Stimulated activated CD4-positive, alpha-beta T cell treated with anti-CD3 and anti-CD28 coated beads, Interleukin-4, amount 100 ng/mL, for 1 hour (primary cell): Measurements from ENCODE around the gene CUBN.

Source experiments
- DNase-seq: peaks from one replicate; pipeline ENCODE4 v3.0.0-alpha.2; 2020

The CUBN gene

GRCh38 chr10:16811292-16811691 is 318.3 kb downstream of the CUBN start:
- DNase-seq: no peak

DNA sequence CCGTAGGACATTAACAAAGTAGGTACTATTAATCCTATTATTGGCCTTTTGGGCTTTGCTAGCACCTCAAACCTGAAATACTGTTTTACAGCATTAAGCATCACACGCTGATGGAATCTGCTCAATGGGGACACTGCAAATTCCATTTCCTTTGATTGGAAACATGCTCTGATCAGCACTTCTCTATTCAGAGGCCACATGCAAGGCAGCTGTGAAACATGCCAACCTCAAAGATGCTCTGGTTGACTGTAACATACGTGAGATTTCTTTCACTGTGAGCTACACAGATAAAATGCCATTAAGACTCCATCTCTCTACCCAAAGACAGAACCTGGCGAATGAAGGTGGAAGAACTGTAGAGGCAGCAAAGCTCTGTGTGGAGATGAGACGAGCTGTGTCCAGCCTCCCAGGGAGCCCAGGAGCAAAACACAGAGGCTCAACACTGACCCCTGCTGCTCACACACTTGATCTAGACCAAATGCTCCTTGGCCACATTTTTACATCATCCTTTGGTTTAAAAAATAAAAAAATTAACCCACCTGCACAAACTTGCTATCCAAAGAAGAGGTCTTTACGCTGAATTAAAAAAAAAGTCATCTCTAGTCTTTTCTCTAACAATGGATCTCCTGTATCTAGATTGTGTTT is 320.4 kb downstream of the CUBN start:
- peak; percentile 60 for DNase-seq

- DNase-seq: no peak
These were observed 325.5 kb downstream of the CUBN start for GRCh38 chr10:16804123-16804522.

- no peak for DNase-seq
These were observed 326.1 kb downstream of the CUBN start for GRCh38 chr10:16803464-16803863.

DNA sequence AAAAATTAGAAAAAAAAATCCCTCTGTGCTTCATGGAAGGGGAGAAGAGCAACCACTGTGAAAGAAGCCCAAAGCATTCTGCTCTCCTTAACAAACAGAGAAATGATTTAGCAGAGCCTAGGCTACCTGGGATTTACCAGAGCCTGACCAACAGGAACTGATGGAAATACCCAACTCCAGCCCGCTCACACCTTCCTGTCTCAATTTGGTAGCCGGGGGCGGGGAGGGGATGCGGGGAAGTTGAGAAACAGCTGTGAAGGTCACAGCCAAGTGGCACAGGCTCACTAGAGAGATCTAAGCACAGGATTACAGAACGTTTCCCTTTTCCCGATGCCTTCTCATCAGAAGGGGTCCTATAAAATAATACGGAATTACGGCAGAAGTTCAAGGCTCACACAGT is 330.0 kb downstream of the CUBN start:
- no peak for DNase-seq

GRCh38 chr10:16798571-16798970 is 331.0 kb downstream of the CUBN start:
- DNase-seq: no peak

- no peak for DNase-seq
These were observed 334.1 kb downstream of the CUBN start for GRCh38 chr10:16795410-16796073.

DNA sequence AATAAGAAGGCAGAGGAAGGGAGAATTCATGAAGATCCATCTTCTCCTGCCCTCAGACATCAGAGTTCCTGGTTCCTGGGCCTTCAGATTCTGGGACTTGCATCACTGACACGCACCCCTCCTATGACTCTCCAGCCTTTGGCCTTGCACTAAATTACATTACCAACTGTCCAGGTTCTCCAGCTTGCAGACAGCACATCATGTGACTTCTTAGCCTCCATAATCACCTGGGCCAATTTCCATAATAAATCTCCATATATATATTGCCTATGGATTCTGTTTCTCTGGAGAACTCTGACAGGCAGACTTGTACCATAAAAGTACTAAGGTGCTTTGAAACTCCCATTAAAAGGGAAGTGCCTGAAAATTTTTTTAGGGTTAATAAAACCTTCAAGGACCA is 335.6 kb downstream of the CUBN start:
- DNase-seq: no peak

GRCh38 chr10:16792675-16793074 is 336.9 kb downstream of the CUBN start:
- DNase-seq: no peak

DNA sequence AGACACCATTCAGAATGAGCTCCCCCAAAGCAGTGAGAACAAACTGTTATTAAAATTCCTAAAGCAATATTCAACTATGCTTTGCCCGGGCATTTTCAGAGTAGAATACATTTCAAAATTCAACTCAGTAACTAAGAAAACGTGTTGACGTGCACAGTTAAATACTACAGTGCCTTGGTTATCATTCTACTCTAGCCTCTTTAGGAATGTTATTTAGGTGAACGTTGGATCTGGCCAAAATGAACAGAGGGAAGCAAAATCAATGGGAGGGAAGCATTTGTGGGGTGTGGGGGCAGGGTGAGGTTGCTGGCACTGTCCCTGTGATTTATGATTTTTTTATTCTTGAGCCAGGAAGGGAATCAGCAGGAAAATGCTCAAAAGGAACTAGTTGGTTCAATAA is 339.8 kb downstream of the CUBN start:
- no peak for DNase-seq

GRCh38 chr10:16789261-16789660 is 340.4 kb downstream of the CUBN start:
- DNase-seq: no peak

DNA sequence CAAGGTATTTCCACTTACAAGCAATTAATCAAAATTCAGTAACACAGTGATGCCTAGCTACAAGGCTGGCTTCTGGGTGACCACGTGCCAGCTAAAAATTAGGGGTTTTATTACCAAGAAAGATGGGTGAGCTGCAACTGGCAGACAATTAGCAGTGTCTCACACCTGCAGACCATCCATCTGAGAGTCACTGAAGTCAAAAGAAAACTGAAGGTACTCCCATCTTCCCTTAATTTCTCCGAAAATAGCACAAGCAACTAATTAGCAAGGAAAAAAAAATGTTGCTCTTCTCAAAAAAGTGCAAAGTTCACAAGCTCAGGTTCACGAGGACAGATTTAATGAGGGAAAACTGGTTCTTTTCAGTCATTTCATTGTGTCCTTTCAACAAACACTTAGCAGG is 340.8 kb downstream of the CUBN start:
- DNase-seq: no peak

DNA sequence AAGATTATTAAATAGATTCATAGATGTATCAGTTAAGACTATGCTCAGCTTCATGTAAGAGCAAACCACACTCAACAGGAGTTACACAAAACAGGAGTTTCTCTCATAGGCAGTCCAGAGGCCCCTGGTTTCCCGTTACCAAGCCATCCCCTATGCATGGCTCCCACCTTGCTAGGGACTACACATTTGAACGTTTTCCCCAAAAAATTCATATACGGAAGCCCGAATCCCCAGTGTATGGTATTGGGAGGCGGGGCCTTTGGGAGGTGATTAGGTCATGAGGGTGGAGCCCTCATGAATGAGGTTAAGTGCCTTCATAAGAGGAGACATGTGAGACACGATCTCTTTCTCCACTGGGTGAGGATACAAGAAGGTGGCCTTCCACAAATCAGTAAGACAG is 341.5 kb downstream of the CUBN start:
- peak; percentile 6 for DNase-seq

DNA sequence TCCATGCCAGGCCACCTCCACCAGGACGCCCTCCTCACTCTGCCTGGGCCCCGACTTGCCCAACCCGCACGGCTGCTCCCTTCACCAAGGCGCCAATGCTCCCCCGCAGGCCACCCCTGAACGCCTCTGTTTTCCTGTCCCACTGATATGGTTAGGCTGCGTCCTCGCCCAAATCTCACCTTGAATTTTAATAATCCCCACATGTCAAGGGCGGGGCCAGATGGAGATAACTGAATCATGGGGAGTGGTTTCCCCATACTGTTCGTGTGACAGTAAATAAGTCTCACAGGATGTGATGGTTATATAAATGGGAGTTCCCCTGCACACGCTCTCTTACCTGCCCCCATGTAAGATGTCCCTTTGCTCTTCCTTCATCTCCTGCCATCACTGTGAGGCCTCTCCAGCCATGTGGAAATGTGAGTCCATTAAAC is 342.2 kb downstream of the CUBN start:
- DNase-seq: peak; percentile 60

- DNase-seq: no peak
These were observed 349.2 kb downstream of the CUBN start for GRCh38 chr10:16780338-16780880.

DNA sequence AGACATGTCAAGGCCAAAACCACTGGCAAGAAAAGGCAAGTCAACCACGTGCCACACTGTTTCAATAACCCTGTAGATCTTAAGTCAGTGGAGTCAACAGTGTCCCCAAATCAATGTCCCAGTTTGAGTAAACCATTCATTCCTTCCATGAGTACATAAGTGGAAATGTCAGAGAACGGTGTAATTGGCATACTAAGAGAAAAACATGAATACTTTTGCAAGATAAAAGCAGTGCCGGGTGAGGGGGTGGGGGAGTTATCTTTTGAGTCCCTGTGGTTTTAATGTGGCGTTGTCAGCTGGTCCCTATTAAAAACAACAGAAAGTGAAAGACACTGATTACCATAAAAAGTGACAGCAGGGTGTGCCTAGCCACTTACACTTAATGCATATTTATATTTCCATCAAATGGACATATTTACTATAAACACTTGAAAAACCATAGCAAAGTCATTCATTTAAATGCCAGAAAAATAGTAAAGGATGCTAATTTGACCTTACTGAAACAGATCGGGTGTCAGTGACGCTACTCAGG is 350.2 kb downstream of the CUBN start:
- DNase-seq: peak; percentile 72

GRCh38 chr10:16777473-16778370 is 351.9 kb downstream of the CUBN start:
- no peak for DNase-seq

- DNase-seq: no peak
These were observed 352.7 kb downstream of the CUBN start for GRCh38 chr10:16776896-16777295.
